ENCODE results near the gene MRPL54. TPM values are rescaled to one million over a fixed set of nuclear protein-coding genes. Genes with fewer than 3 reads are reported as not detected.

The MRPL54 gene
- total RNA-seq, 1 donor from 2014 or later = 35.9 TPM

- Mint-ChIP-seq H3K4me3 (peak overlapping the region; percentile 85), H3K27me3 (peaks cover 24% of the 10 kb centered on the region), H3K4me1 (ENCODE audit: unreplicated experiment) (peaks cover 3% of the 10 kb centered on the region), H3K36me3 (no peaks in the 10 kb centered on the region), H3K27ac (peak overlapping the region; percentile 78), H3K9me3 (no peaks in the 10 kb centered on the region)
- no peak for DNase-seq (ENCODE audit: extremely low spot score, unreplicated experiment)
- no peak for TF ChIP-seq CTCF (conservative IDR thresholded peaks at IDR 0.05)
Observed at GRCh38 chr19:3721887-3722442, 40.5 kb upstream of the MRPL54 start.

- Mint-ChIP-seq H3K4me3 (peak overlapping the region; percentile 85), H3K4me1 (ENCODE audit: unreplicated experiment) (peaks cover 3% of the 10 kb centered on the region), H3K27me3 (peaks cover 24% of the 10 kb centered on the region), H3K9me3 (no peaks in the 10 kb centered on the region), H3K27ac (peak overlapping the region; percentile 78), H3K36me3 (no peaks in the 10 kb centered on the region)
- DNase-seq (ENCODE audit: extremely low spot score, unreplicated experiment) = no peak
- no peak for TF ChIP-seq CTCF (conservative IDR thresholded peaks at IDR 0.05)
Observed at GRCh38 chr19:3722443-3723109, 39.9 kb upstream of the MRPL54 start.

- TF ChIP-seq CTCF (conservative IDR thresholded peaks at IDR 0.05) = no peak
- Mint-ChIP-seq H3K4me3 (peak overlapping the region; percentile 79), H3K36me3 (no peaks in the 10 kb centered on the region), H3K9me3 (no peaks in the 10 kb centered on the region), H3K27me3 (peaks cover 24% of the 10 kb centered on the region), H3K27ac (peak overlapping the region; percentile 70), H3K4me1 (ENCODE audit: unreplicated experiment) (peaks cover 3% of the 10 kb centered on the region)
- no peak for DNase-seq (ENCODE audit: extremely low spot score, unreplicated experiment)
Observed at GRCh38 chr19:3723110-3723488, 39.4 kb upstream of the MRPL54 start.

- no peak for DNase-seq (ENCODE audit: extremely low spot score, unreplicated experiment)
- H3K27me3 Mint-ChIP-seq = peaks cover 24% of the 10 kb centered on the region
Observed at GRCh38 chr19:3723883-3724282, 38.6 kb upstream of the MRPL54 start.

GRCh38 chr19:3725121-3725520 lies 37.4 kb upstream of the MRPL54 start:
- no peak overlapping the region for H3K27ac Mint-ChIP-seq
- no peaks in the 10 kb centered on the region for H3K4me1 Mint-ChIP-seq (ENCODE audit: unreplicated experiment)
- peaks cover 21% of the 10 kb centered on the region for H3K27me3 Mint-ChIP-seq
- no peaks in the 10 kb centered on the region for H3K9me3 Mint-ChIP-seq
- TF ChIP-seq CTCF (conservative IDR thresholded peaks at IDR 0.05) = no peak
- H3K4me3 Mint-ChIP-seq = no peak overlapping the region
- H3K36me3 Mint-ChIP-seq = no peaks in the 10 kb centered on the region
- DNase-seq (ENCODE audit: extremely low spot score, unreplicated experiment) = no peak

More at GRCh38 chr19:3723883-3724282, 38.6 kb upstream of the MRPL54 start:
- Mint-ChIP-seq H3K4me3 (peak overlapping the region; percentile 57), H3K9me3 (no peaks in the 10 kb centered on the region), H3K27ac (peak overlapping the region; percentile 61), H3K36me3 (no peaks in the 10 kb centered on the region), H3K4me1 (ENCODE audit: unreplicated experiment) (peaks cover 3% of the 10 kb centered on the region)
- no peak for TF ChIP-seq CTCF (conservative IDR thresholded peaks at IDR 0.05)
